Breast epithelium (tissue), 4 donors: ENCODE results near the gene CMPK2. TPM values are rescaled to one million over a fixed set of nuclear protein-coding genes. Genes with fewer than 3 reads are reported as not detected.

Experiments used
- DNase-seq, 2 donors: peaks; one replicate each; pipeline ENCODE4 v3.0.0-alpha.2; 2019; ENCODE audit warnings: low spot score in 2 of 2
- H3K27ac ChIP-seq, 2 donors: fragments of 200-600 bp; sonication (generic) in 1 of 2; one replicate each; pipeline ENCODE4 v1.5.1; 2016 to 2019; ENCODE audit warnings: mild to moderate bottlenecking in 1 of 2
- H3K27me3 ChIP-seq, 2 donors: fragments of 200-600 bp; sonication (generic) in 1 of 2; one replicate each; pipeline versions ENCODE4 v1.5.1 to v1.6.0; 2017 to 2019; ENCODE audit warnings: control low read depth in 1 of 2, mild to moderate bottlenecking in 1 of 2
- H3K36me3 ChIP-seq: fragments of 200-600 bp; one replicate; pipeline ENCODE4 v1.5.1; 2019
- H3K4me1 ChIP-seq, 2 donors: fragments of 200-600 bp; sonication (generic); one replicate each; pipeline ENCODE4 v1.5.1; 2016 to 2019; ENCODE audit warnings: control low read depth in 1 of 2
- H3K4me3 ChIP-seq, 3 donors: fragments of 200-600 bp; sonication (generic); 1 replicate in 2 of 3; 2 replicates in 1 of 3; pipeline ENCODE4 v1.5.1; 2016 to 2019; ENCODE audit warnings: mild to moderate bottlenecking in 3 of 3, moderate library complexity in 2 of 3
- H3K9me3 ChIP-seq, 2 donors: fragments of 200-600 bp; sonication (generic) in 1 of 2; one replicate each; pipeline ENCODE4 v1.5.1; 2016 to 2019; ENCODE audit warnings: control low read depth in 1 of 2
- CTCF ChIP-seq, 3 donors: fragments of 450-650 bp; IDR thresholded peaks; one replicate each; pipeline ENCODE4 v1.5.1; 2016 to 2017; ENCODE audit warnings: antibody characterized with exemption in 3 of 3, mild to moderate bottlenecking in 3 of 3, moderate library complexity in 3 of 3
- POLR2A ChIP-seq: fragments of 450-650 bp; IDR thresholded peaks from one replicate; pipeline ENCODE4 v1.6.1; 2016; ENCODE audit warnings: antibody characterized with exemption, mild to moderate bottlenecking, moderate library complexity
- POLR2AphosphoS5 ChIP-seq, 3 donors: sonication (generic); formaldehyde crosslinking; IDR thresholded peaks; one replicate each; pipeline ENCODE4 v1.6.1; 2017; ENCODE audit warnings: antibody characterized with exemption in 3 of 3
- intact Hi-C: fragments of 100-400 bp; cut with DNase I; formaldehyde crosslinking; loops from one replicate; pipeline ENCODE4 v1.15.1; 2023; ENCODE audit warnings: low total_unique reads
- total RNA-seq, 3 donors: library from RNA; depleted of rRNA; stranded (reverse); fragments of >200 nt; gene quantifications; one replicate each; pipeline ENCODE4 v1.1.0, GENCODE V29; 2016

The CMPK2 gene
- total RNA-seq, 3 donors from 2014 or later = 3.3 to 4.2 (median 4.0) TPM

- Histone ChIP-seq H3K27me3 (no peaks in the 10 kb centered on the region), H3K27ac (no peak overlapping the region), H3K4me3 (no peak overlapping the region), H3K9me3 (no peaks in the 10 kb centered on the region), H3K36me3 (no peaks in the 10 kb centered on the region), H3K4me1 (no peaks in the 10 kb centered on the region)
- intact Hi-C loops = loop anchor here (5.0 kb wide), 1 partner anchor 328 kb away; no protein-coding TSS in a partner anchor
- DNase-seq = no peak
- TF ChIP-seq POLR2A = no peak
- TF ChIP-seq POLR2AphosphoS5 (IDR thresholded peaks at IDR 0.05) = no peak
- no peak for TF ChIP-seq CTCF (IDR thresholded peaks at IDR 0.05)
These were observed 65.2 kb downstream of the CMPK2 start for GRCh38 chr2:6800553-6800952.

Other genes with a start within 250 kb of the CMPK2 start
- 1 to 10 TPM in 2 of 3 donors, under 1 TPM in 1; 0.33 to 4.8 (median 2.9) TPM for gene RSAD2, start 11.9 kb upstream of the CMPK2 start, total RNA-seq
- gene RNF144A, start 51.5 kb upstream of the CMPK2 start, total RNA-seq = 10 to 100 TPM; 10.8 to 17.1 (median 11.6) TPM